Erythroblast (primary cell): Measurements from ENCODE around the gene CFAP46.

Source experiments
- GATA1 ChIP-seq: IDR thresholded peaks from 2 replicates; pipeline ENCODE4 v1.6.1; 2011; ENCODE audit warnings: low read depth, mild to moderate bottlenecking, control low read depth, low read length, moderate library complexity
- POLR2A ChIP-seq: IDR thresholded peaks from 2 replicates; pipeline ENCODE4 v1.6.1; 2011; ENCODE audit warnings: mild to moderate bottlenecking, low read length

DNA sequence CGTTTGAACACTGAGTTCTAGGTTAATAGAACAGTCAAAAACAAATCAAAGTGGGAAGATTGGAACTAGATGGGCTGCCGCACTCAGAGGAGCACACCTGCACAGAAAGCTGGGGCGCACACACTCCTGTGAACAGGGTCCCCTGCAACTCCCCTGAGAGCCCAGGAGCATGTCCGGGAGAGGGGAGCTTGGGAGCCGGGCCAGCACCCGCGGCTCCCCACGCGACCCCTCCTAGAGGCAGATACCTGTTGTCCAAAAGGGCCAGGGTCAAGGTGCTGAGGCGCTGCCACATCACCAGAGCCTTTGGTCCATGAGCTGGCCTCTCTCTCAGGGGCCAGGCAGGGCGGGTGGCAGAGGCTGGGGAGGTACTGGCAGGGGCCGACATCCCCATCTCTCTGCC is 162.0 kb downstream of the CFAP46 start:
- TF ChIP-seq POLR2A (no peak), GATA1 (no peak)
